ENCODE data around the gene IL24. TPM values are rescaled to one million over a fixed set of nuclear protein-coding genes. Genes with fewer than 3 reads are reported as not detected.

Gene IL24
- total RNA-seq, 2 experiments from 2014 or later: 1.3 to 2.2 TPM

Other genes with a start within 250 kb of the IL24 start
- 10 to 100 TPM; 86.9 to 87.3 TPM for gene MAPKAPK2, start 212.5 kb upstream of the IL24 start, total RNA-seq
- not detected for gene IL19, start 126.7 kb upstream of the IL24 start, total RNA-seq
- 1 to 10 TPM; 6.2 to 6.4 TPM for gene IL10, start 124.9 kb upstream of the IL24 start, total RNA-seq
- not detected for gene IL20, start 31.8 kb upstream of the IL24 start, total RNA-seq
- 10 to 100 TPM; 53.1 to 56.4 TPM for gene FCMR, start 24.5 kb downstream of the IL24 start, total RNA-seq
- gene PIGR, start 49.0 kb downstream of the IL24 start, total RNA-seq: 1 to 10 TPM in 1 of 2 experiments, under 1 TPM in 1; 0.31 to 1.0 TPM
- gene FCAMR, start 73.0 kb downstream of the IL24 start, total RNA-seq: not detected
- gene C1orf116, start 135.3 kb downstream of the IL24 start, total RNA-seq: not detected
- 1 to 10 TPM; 9.0 to 9.3 TPM for gene YOD1, start 153.8 kb downstream of the IL24 start, total RNA-seq
- gene PFKFB2, start 155.8 kb downstream of the IL24 start, total RNA-seq: 1 to 10 TPM; 3.4 to 3.6 TPM
- gene C4BPB, start 191.4 kb downstream of the IL24 start, total RNA-seq: under 1 TPM in 1 of 2 experiments, not detected in 1; 0.65 TPM
- not detected for gene C4BPA, start 206.8 kb downstream of the IL24 start, total RNA-seq

Measured in activated CD8-positive, alpha-beta memory T cell treated with anti-CD3 and anti-CD28 coated beads for 36 hours (primary cell).